NCI-H446 treated with DMSO at 0.1 percent for 48 hours (cell line): Measurements from ENCODE around the gene PSORS1C1.

Source experiments
- DNase-seq: peaks from one replicate; lab custom pipeline; 2025; lab: John Stamatoyannopoulos, UW

Gene PSORS1C1

GRCh38 chr6:31096215-31096614 lies 18.4 kb upstream of the PSORS1C1 start:
- DNase-seq, result no peak

- DNase-seq, result no peak
Observed at GRCh38 chr6:31096656-31097055, 17.9 kb upstream of the PSORS1C1 start.

GRCh38 chr6:31098449-31098938 lies 16.1 kb upstream of the PSORS1C1 start:
- DNase-seq, result no peak

- no peak for DNase-seq
Observed at GRCh38 chr6:31103136-31103535, 11.5 kb upstream of the PSORS1C1 start.

GRCh38 chr6:31107052-31107451 lies 7.5 kb upstream of the PSORS1C1 start:
- DNase-seq, result no peak

- no peak for DNase-seq
Observed at GRCh38 chr6:31110825-31111582, 3.6 kb upstream of the PSORS1C1 start.

GRCh38 chr6:31111712-31112111 lies 2.9 kb upstream of the PSORS1C1 start:
- no peak for DNase-seq

GRCh38 chr6:31112478-31112877 lies 2.1 kb upstream of the PSORS1C1 start, which contains the start of gene C6orf15:
C6orf15 (minus strand) TSS chr6:31112575; CDS start chr6:31112555, 20 bp downstream.
- no peak for DNase-seq

- no peak for DNase-seq
Observed at GRCh38 chr6:31113861-31114540, 599 bp upstream of the PSORS1C1 start.

GRCh38 chr6:31114970-31115849 lies 610 bp downstream of the PSORS1C1 start:
- no peak for DNase-seq

- DNase-seq, result no peak
Observed at GRCh38 chr6:31115941-31116560, 1.5 kb downstream of the PSORS1C1 start.

GRCh38 chr6:31116661-31117385 lies 2.2 kb downstream of the PSORS1C1 start:
- DNase-seq, result no peak

- no peak for DNase-seq
Observed at GRCh38 chr6:31118178-31118577, 3.6 kb downstream of the PSORS1C1 start.

GRCh38 chr6:31120151-31120915 lies 5.7 kb downstream of the PSORS1C1 start, which contains the start of gene CDSN:
CDSN (minus strand) TSS chr6:31120446; CDS start chr6:31120419, 27 bp downstream.
- no peak for DNase-seq

- DNase-seq, result no peak
Observed at GRCh38 chr6:31121131-31121790, 6.7 kb downstream of the PSORS1C1 start.

- no peak for DNase-seq
Observed at GRCh38 chr6:31122791-31123706, 8.4 kb downstream of the PSORS1C1 start.

- DNase-seq, result no peak
Observed at GRCh38 chr6:31125162-31125561, 10.6 kb downstream of the PSORS1C1 start.

- no peak for DNase-seq
Observed at GRCh38 chr6:31125586-31126363, 11.2 kb downstream of the PSORS1C1 start.
